B cell (primary cell): ENCODE measurements around the gene TGDS. TPM values are rescaled to one million over a fixed set of nuclear protein-coding genes. Genes with fewer than 3 reads are reported as not detected.

Experiments used
- ATAC-seq: fragments of 200-7000 bp; cut with Tn5 transposase; one replicate; pipeline ENCODE4 v1.10.0; 2021; ENCODE audit warnings: low read depth, mild to moderate bottlenecking, moderate number of reproducible peaks, moderate library complexity
- CTCF ChIA-PET: fragments of 350-600 bp; sonication (Branson Sonifier 250); formaldehyde crosslinking; loops from one replicate; lab custom pipeline; 2021; ENCODE audit warnings: antibody characterized with exemption, inconsistent platforms; lab: Charles Lee
- POLR2A ChIA-PET: fragments of 350-600 bp; sonication (Branson Sonifier 250); formaldehyde crosslinking; loops from one replicate; lab custom pipeline; 2021; ENCODE audit warnings: antibody characterized with exemption; lab: Charles Lee
- DNase-seq: peaks from one replicate; pipeline ENCODE4 v3.0.0; 2013
- H2AFZ ChIP-seq: 2 replicates; pipeline ENCODE4 v1.6.1; 2012; ENCODE audit warnings: mild to moderate bottlenecking, low read depth, low read length; ENCODE audit not compliant: insufficient read depth, poor library complexity, severe bottlenecking
- H3K27ac ChIP-seq, 2 donors: 1 replicate in 1 of 2; 2 replicates in 1 of 2; pipeline ENCODE4 v1.5.1; 2012 to 2013; ENCODE audit warnings: low read length in 2 of 2, mild to moderate bottlenecking in 2 of 2, moderate library complexity in 1 of 2
- H3K27me3 ChIP-seq, 4 experiments: fragments of 200-600 bp in 1 of 4; sonication (generic) in 1 of 4; replicated peaks in 1 of 4; 1 replicate in 2 of 4; 2 replicates in 2 of 4; pipeline versions ENCODE4 v1.6.1 to v1.7.0; 2013 to 2016; ENCODE audit warnings: low read length in 3 of 4, mild to moderate bottlenecking in 2 of 4, mixed read lengths in 1 of 4, moderate library complexity in 1 of 4; ENCODE audit not compliant: insufficient read depth in 4 of 4, control insufficient read depth in 3 of 4; ENCODE audit errors: control extremely low read depth in 1 of 4
- H3K36me3 ChIP-seq, 2 experiments: replicated peaks in 1 of 2; 1 replicate in 1 of 2; 2 replicates in 1 of 2; pipeline versions ENCODE4 v1.6.1 to v1.7.1; 2013; ENCODE audit warnings: low read length in 1 of 2; ENCODE audit not compliant: insufficient read depth in 2 of 2, control insufficient read depth in 1 of 2; ENCODE audit errors: control extremely low read depth in 1 of 2, extremely low read depth in 1 of 2
- H3K4me1 ChIP-seq, 2 donors: fragments of 200-600 bp in 1 of 2; sonication (generic) in 1 of 2; 1 replicate in 1 of 2; 2 replicates in 1 of 2; pipeline versions ENCODE4 v1.5.1 to v1.6.1; 2013 to 2017; ENCODE audit warnings: low read length in 2 of 2; ENCODE audit not compliant: control insufficient read depth in 2 of 2, insufficient read depth in 2 of 2
- H3K4me2 ChIP-seq: replicated peaks from 2 replicates; pipeline ENCODE3; 2012; ENCODE audit warnings: mild to moderate bottlenecking, low read depth, low read length; ENCODE audit not compliant: poor library complexity, severe bottlenecking
- H3K4me3 ChIP-seq, 5 experiments: fragments of 200-600 bp in 1 of 5; sonication (generic) in 1 of 5; 1 replicate in 3 of 5; 2 replicates in 2 of 5; pipeline versions ENCODE4 v1.5.1 to v1.7.0; 2011 to 2016; ENCODE audit warnings: low read length in 4 of 5, mild to moderate bottlenecking in 4 of 5, low read depth in 2 of 5, control low read depth in 1 of 5, moderate library complexity in 1 of 5; ENCODE audit not compliant: insufficient read depth in 1 of 5; ENCODE audit errors: control extremely low read depth in 1 of 5, extremely low read depth in 1 of 5
- H3K79me2 ChIP-seq: fragments of 200-600 bp; sonication (generic); one replicate; pipeline ENCODE4 v1.6.0; 2016; ENCODE audit warnings: low read length; ENCODE audit not compliant: control insufficient read depth, insufficient read depth
- H3K9ac ChIP-seq: fragments of 200-600 bp; sonication (generic); 2 replicates; pipeline ENCODE4 v1.6.1; 2017; ENCODE audit warnings: mild to moderate bottlenecking, low read length, moderate library complexity
- H3K9me3 ChIP-seq, 3 donors: one replicate each; pipeline versions ENCODE4 v1.6.1 to v1.7.1; 2013; ENCODE audit warnings: low read length in 2 of 3; ENCODE audit not compliant: control insufficient read depth in 2 of 3, insufficient read depth in 1 of 3; ENCODE audit errors: control extremely low read depth in 1 of 3
- H4K20me1 ChIP-seq: 2 replicates; pipeline ENCODE4 v1.6.0; 2012; ENCODE audit warnings: mild to moderate bottlenecking, low read length; ENCODE audit not compliant: insufficient read depth, control insufficient read depth, poor library complexity, severe bottlenecking
- H3K27ac Mint-ChIP-seq: one replicate; pipeline ENCODE4 v1.8.0; 2021; ENCODE audit warnings: mixed read lengths
- H3K27me3 Mint-ChIP-seq: one replicate; pipeline ENCODE4 v1.8.0; 2021; ENCODE audit warnings: mixed read lengths
- H3K4me1 Mint-ChIP-seq: one replicate; pipeline ENCODE4 v1.8.0; 2021; ENCODE audit warnings: mixed read lengths
- H3K4me3 Mint-ChIP-seq: one replicate; pipeline ENCODE4 v1.8.0; 2021; ENCODE audit warnings: mixed read lengths
- H3K9me3 Mint-ChIP-seq: one replicate; pipeline ENCODE4 v1.8.0; 2022; ENCODE audit warnings: mixed read lengths; ENCODE audit not compliant: insufficient read depth
- CTCF ChIP-seq: fragments of 200-600 bp; IDR thresholded peaks from one replicate; pipeline ENCODE4 v1.8.0; 2022; ENCODE audit warnings: antibody characterized with exemption, mild to moderate bottlenecking
- EZH2 ChIP-seq: IDR thresholded peaks from 2 replicates; pipeline ENCODE4 v1.6.1; 2012; ENCODE audit warnings: borderline replicate concordance, low read depth, mild to moderate bottlenecking, moderate library complexity, low read length; ENCODE audit not compliant: insufficient read depth, poor library complexity, severe bottlenecking
- WGBS: methylation state at CpG from one replicate; pipeline ENCODE4 v1.1.5; 2013; ENCODE audit warnings: missing lambda C conversion rate; ENCODE audit not compliant: insufficient coverage; 5-methylcytosine and 5-hydroxymethylcytosine counted together
- intact Hi-C: fragments of 100-400 bp; cut with micrococcal nuclease; formaldehyde crosslinking; loops from one replicate; pipeline ENCODE4 v1.10.0; 2022
- polyA plus RNA-seq: library from polyadenylated mRNA; depleted of rRNA; stranded (reverse); fragments of >200 nt; gene quantifications from 2 replicates; pipeline ENCODE4 v1.2.3, GENCODE V29; 2012
- total RNA-seq, 2 donors: library from RNA; stranded (reverse); fragments of 120-200 nt in 1 of 2; gene quantifications; 1 replicate in 1 of 2; 2 replicates in 1 of 2; pipeline versions ENCODE4 v1.2.3 to v1.2.4, GENCODE V29; 2013 to 2022

The TGDS gene
- total and polyA plus RNA-seq, 2 donors (not counting 1 experiment from before 2014, with no cell fraction given) = 11.7 to 14.7 TPM

- H3K4me1 ChIP-seq = peaks cover 13 to 23% of the 10 kb centered on the region in 2 donors
- no peak overlapping the region for H3K27ac ChIP-seq
- Mint-ChIP-seq H3K4me3 (no peak overlapping the region), H3K27ac (no peak overlapping the region), H3K27me3 (peaks cover 4% of the 10 kb centered on the region), H3K4me1 (peaks cover 28% of the 10 kb centered on the region), H3K9me3 (no peaks in the 10 kb centered on the region)
- ChIA-PET POLR2A (no interaction called here), CTCF (interaction anchor here (0.7 kb wide), 1 partner anchor 93 kb away, joined by 3 read pairs; no protein-coding TSS in a partner anchor)
- WGBS = 85% methylated on average over 4 of the region's 5 CpGs
- DNase-seq = peak; percentile 12
- no peak for ATAC-seq
- no peaks in the 10 kb centered on the region for H3K36me3 ChIP-seq
- TF ChIP-seq CTCF (no peak), EZH2 (no peak)
- no peaks in the 10 kb centered on the region for H3K79me2 ChIP-seq
- H2AFZ ChIP-seq = no peak overlapping the region
- H3K4me3 ChIP-seq = no peak overlapping the region
- no peaks in the 10 kb centered on the region for H3K9me3 ChIP-seq
- H3K9ac ChIP-seq = no peak overlapping the region
- intact Hi-C loops = no loop called here
- H3K27me3 ChIP-seq = no peaks in the 10 kb centered on the region
- H4K20me1 ChIP-seq = no peaks in the 10 kb centered on the region
- H3K4me2 ChIP-seq = no peak overlapping the region
These were observed 43.9 kb downstream of the TGDS start for GRCh38 chr13:94552095-94552494.

- WGBS = 9% methylated on average over 13 of the region's 21 CpGs
- Histone ChIP-seq H4K20me1 (no peaks in the 10 kb centered on the region), H3K79me2 (no peaks in the 10 kb centered on the region), H3K27ac (peak overlapping the region; percentile 87 to 89), H3K27me3 (no peaks in the 10 kb centered on the region), H3K9me3 (no peaks in the 10 kb centered on the region), H2AFZ (peak overlapping the region; percentile 98), H3K4me1 (peaks cover 13 to 23% of the 10 kb centered on the region in 2 donors), H3K4me2 (peak overlapping the region; percentile 80), H3K4me3 (peak overlapping the region; percentile 64 to 87 (median 77)), H3K9ac (peak overlapping the region; percentile 76), H3K36me3 (no peaks in the 10 kb centered on the region)
- TF ChIP-seq CTCF (no peak), EZH2 (no peak)
- ChIA-PET CTCF (interaction anchor here (1.5 to 2.4 kb wide), 4 partner anchors 42 to 115 kb away, joined by 5 to 10 read pairs (median 6); partner anchors contain the start of gene TGDS), POLR2A (interaction anchor here (2.3 to 3.7 kb wide), 2 partner anchors 46 to 51 kb away, joined by 17 to 32 read pairs; partner anchors contain the start of genes GPR180 and TGDS)
- Mint-ChIP-seq H3K4me1 (peaks cover 28% of the 10 kb centered on the region), H3K27ac (peak overlapping the region; percentile 98), H3K27me3 (peaks cover 4% of the 10 kb centered on the region), H3K4me3 (peak overlapping the region; percentile 96), H3K9me3 (no peaks in the 10 kb centered on the region)
- ATAC-seq = no peak
- intact Hi-C loops = no loop called here
- DNase-seq = no peak
These were observed 45.8 kb downstream of the TGDS start for GRCh38 chr13:94550062-94550738.
